Heart left ventricle (tissue), 13 donors: ENCODE measurements around the gene CMIP.

ENCODE experiments used
- CTCF ChIP-seq, 12 donors: fragments of 200-600 bp; sonication (generic) in 4 of 12; IDR thresholded peaks; one replicate each; pipeline versions ENCODE4 v1.5.0 to v1.8.0; 2018 to 2022; ENCODE audit warnings: antibody characterized with exemption in 12 of 12, mild to moderate bottlenecking in 5 of 12
- POLR2A ChIP-seq, 2 donors: fragments of 450-650 bp; IDR thresholded peaks; one replicate each; pipeline ENCODE4 v1.6.1; 2017; ENCODE audit warnings: antibody characterized with exemption in 2 of 2, mild to moderate bottlenecking in 2 of 2, moderate library complexity in 2 of 2
- donor health status: ischemic (EF 13 %, LVEDD 7.1; RV severe dilation, severe dysfunction).
- donor health status: DM: no; HTN: yes; CAD: no.
- donor health status: DM: no; HTN: no; CAD: no.
- donor health status: ischemic (EF 25% LVEDD 6.9; RV normal size, moderate dysfunction).
- donor health status: ischemic (EF 25% LVEDD 5.7; RV mildly dilated, moderate dysfunction).
- donor health status: ischemic (EF 35%, LVEDD 5.7; RV mildly dilated, moderate dysfunction).
- donor health status: nonischemic (EF 11% LVEDD 7.7; RV severe dilation, severe dysfunction).
- donor health status: DM: yes; HTN: yes; CAD: no.
- donor health status: PGD.
- donor health status: ischemic (EF 29% LVEDD 5.4; RV normal size, mild dysfunction).
- donor health status: nonischemic (EF 23%, LVEDD 6.1; RV moderate dilation, normal function).

GRCh38 chr16:81684901-81685300 lies 240.3 kb downstream of the CMIP start:
- TF ChIP-seq CTCF (IDR thresholded peaks at IDR 0.05), result no peak
- no peak for TF ChIP-seq POLR2A (IDR thresholded peaks at IDR 0.05)
